ENCODE data around the gene SMARCAD1. TPM values are rescaled to one million over a fixed set of nuclear protein-coding genes. Genes with fewer than 3 reads are reported as not detected.

SMARCAD1 gene
- total and polyA plus RNA-seq, 2 experiments from 2014 or later: 23.8 to 86.2 TPM

DNA sequence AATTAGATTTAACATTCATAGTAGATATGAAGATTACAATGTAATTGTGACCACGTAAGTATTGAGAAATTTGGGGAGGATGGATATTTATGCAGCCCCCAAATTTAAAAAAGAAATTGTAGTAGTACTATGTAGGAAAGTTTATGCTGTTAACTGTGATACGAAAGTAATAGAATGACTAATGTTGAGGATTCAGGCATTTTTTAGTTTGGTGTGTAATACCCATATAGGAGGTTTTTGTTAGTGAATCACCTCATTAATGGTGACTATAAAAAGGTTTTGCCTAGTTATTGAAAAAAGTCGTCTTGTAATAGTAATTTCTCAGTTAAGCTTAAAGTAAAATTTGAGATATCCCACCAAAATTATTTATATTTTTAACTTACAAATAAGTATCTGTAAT is 67.2 kb downstream of the SMARCAD1 start:
- Histone ChIP-seq H3K27me3 (ENCODE audit: insufficient read depth) (no peaks in the 10 kb centered on the region), H3K79me2 (replicated peaks; ENCODE audit: insufficient read depth) (no peaks in the 10 kb centered on the region), H3K4me3 (no peak overlapping the region), H3K36me3 (ENCODE audit: insufficient read depth) (peaks cover 35% of the 10 kb centered on the region), H3F3A (replicated peaks; ENCODE audit: low read depth) (no peaks in the 10 kb centered on the region), H3K27ac (ENCODE audit: low read depth) (no peak overlapping the region; the same call in 1 of the 2 replicates), H2AFZ (no peak overlapping the region), H3K4me1 (ENCODE audit: insufficient read depth) (no peaks in the 10 kb centered on the region), H3K9me2 (ENCODE audit: insufficient read depth) (no peaks in the 10 kb centered on the region), H3K4me2 (no peak overlapping the region), H4K20me1 (replicated peaks; ENCODE audit: insufficient read depth) (no peaks in the 10 kb centered on the region)
- H3K27ac Mint-ChIP-seq: no peak overlapping the region
- ATAC-seq (no peak), DNase-seq (ENCODE audit: low spot score) (no peak)
- peaks cover 53% of the 10 kb centered on the region for H3K36me3 Mint-ChIP-seq (ENCODE audit: low read depth)
- H3K27me3 Mint-ChIP-seq (ENCODE audit: insufficient read depth, low read depth, poor library complexity): no peaks in the 10 kb centered on the region
- TF ChIP-seq STAT1 (IDR thresholded peaks at IDR 0.05; ENCODE audit: unreplicated experiment) (no peak), CREB1 (CRISPR knock-in tag; IDR thresholded peaks at IDR 0.05; ENCODE audit: low read depth) (no peak), JUNB (IDR thresholded peaks at IDR 0.05; ENCODE audit: unreplicated experiment) (no peak), ZNF331 (CRISPR knock-in tag; IDR thresholded peaks at IDR 0.05; ENCODE audit: low read depth) (no peak), POLR2AphosphoS5 (IDR thresholded peaks at IDR 0.05; ENCODE audit: low read depth) (no peak)
- TF ChIP-seq, protein P1, sequence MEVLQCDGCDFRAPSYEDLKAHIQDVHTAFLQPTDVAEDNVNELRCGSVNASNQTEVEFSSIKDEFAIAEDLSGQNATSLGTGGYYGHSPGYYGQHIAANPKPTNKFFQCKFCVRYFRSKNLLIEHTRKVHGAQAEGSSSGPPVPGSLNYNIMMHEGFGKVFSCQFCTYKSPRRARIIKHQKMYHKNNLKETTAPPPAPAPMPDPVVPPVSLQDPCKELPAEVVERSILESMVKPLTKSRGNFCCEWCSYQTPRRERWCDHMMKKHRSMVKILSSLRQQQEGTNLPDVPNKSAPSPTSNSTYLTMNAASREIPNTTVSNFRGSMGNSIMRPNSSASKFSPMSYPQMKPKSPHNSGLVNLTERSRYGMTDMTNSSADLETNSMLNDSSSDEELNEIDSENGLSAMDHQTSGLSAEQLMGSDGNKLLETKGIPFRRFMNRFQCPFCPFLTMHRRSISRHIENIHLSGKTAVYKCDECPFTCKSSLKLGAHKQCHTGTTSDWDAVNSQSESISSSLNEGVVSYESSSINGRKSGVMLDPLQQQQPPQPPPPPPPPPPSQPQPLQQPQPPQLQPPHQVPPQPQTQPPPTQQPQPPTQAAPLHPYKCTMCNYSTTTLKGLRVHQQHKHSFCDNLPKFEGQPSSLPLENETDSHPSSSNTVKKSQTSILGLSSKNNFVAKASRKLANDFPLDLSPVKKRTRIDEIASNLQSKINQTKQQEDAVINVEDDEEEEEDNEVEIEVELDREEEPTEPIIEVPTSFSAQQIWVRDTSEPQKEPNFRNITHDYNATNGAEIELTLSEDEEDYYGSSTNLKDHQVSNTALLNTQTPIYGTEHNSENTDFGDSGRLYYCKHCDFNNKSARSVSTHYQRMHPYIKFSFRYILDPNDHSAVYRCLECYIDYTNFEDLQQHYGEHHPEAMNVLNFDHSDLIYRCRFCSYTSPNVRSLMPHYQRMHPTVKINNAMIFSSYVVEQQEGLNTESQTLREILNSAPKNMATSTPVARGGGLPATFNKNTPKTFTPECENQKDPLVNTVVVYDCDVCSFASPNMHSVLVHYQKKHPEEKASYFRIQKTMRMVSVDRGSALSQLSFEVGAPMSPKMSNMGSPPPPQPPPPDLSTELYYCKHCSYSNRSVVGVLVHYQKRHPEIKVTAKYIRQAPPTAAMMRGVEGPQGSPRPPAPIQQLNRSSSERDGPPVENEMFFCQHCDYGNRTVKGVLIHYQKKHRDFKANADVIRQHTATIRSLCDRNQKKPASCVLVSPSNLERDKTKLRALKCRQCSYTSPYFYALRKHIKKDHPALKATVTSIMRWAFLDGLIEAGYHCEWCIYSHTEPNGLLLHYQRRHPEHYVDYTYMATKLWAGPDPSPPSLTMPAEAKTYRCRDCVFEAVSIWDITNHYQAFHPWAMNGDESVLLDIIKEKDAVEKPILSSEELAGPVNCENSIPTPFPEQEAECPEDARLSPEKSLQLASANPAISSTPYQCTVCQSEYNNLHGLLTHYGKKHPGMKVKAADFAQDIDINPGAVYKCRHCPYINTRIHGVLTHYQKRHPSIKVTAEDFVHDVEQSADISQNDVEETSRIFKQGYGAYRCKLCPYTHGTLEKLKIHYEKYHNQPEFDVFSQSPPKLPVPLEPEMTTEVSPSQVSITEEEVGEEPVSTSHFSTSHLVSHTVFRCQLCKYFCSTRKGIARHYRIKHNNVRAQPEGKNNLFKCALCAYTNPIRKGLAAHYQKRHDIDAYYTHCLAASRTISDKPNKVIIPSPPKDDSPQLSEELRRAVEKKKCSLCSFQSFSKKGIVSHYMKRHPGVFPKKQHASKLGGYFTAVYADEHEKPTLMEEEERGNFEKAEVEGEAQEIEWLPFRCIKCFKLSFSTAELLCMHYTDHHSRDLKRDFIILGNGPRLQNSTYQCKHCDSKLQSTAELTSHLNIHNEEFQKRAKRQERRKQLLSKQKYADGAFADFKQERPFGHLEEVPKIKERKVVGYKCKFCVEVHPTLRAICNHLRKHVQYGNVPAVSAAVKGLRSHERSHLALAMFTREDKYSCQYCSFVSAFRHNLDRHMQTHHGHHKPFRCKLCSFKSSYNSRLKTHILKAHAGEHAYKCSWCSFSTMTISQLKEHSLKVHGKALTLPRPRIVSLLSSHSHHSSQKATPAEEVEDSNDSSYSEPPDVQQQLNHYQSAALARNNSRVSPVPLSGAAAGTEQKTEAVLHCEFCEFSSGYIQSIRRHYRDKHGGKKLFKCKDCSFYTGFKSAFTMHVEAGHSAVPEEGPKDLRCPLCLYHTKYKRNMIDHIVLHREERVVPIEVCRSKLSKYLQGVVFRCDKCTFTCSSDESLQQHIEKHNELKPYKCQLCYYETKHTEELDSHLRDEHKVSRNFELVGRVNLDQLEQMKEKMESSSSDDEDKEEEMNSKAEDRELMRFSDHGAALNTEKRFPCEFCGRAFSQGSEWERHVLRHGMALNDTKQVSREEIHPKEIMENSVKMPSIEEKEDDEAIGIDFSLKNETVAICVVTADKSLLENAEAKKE (CRISPR knock-in tag; IDR thresholded peaks at IDR 0.05): no peak
- TF ChIP-seq, protein P2, sequence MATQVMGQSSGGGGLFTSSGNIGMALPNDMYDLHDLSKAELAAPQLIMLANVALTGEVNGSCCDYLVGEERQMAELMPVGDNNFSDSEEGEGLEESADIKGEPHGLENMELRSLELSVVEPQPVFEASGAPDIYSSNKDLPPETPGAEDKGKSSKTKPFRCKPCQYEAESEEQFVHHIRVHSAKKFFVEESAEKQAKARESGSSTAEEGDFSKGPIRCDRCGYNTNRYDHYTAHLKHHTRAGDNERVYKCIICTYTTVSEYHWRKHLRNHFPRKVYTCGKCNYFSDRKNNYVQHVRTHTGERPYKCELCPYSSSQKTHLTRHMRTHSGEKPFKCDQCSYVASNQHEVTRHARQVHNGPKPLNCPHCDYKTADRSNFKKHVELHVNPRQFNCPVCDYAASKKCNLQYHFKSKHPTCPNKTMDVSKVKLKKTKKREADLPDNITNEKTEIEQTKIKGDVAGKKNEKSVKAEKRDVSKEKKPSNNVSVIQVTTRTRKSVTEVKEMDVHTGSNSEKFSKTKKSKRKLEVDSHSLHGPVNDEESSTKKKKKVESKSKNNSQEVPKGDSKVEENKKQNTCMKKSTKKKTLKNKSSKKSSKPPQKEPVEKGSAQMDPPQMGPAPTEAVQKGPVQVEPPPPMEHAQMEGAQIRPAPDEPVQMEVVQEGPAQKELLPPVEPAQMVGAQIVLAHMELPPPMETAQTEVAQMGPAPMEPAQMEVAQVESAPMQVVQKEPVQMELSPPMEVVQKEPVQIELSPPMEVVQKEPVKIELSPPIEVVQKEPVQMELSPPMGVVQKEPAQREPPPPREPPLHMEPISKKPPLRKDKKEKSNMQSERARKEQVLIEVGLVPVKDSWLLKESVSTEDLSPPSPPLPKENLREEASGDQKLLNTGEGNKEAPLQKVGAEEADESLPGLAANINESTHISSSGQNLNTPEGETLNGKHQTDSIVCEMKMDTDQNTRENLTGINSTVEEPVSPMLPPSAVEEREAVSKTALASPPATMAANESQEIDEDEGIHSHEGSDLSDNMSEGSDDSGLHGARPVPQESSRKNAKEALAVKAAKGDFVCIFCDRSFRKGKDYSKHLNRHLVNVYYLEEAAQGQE (IDR thresholded peaks at IDR 0.05; ENCODE audit: unreplicated experiment): no peak
- H3K4me1 Mint-ChIP-seq: no peaks in the 10 kb centered on the region
- H3K9me3 Mint-ChIP-seq: no peaks in the 10 kb centered on the region
- H3K4me3 Mint-ChIP-seq: no peak overlapping the region

All from GM23338 (cell line).